Measurements from ENCODE around the gene DGKI.
A peak's percentile ranks its signal among the peaks of the same experiment; 100 is the strongest.
"Not testable (repeated sequence)": the region's sequence is repeated elsewhere in the genome, so short reads cannot be mapped to it uniquely, and the experiment has no call there.

Gene DGKI

DNA sequence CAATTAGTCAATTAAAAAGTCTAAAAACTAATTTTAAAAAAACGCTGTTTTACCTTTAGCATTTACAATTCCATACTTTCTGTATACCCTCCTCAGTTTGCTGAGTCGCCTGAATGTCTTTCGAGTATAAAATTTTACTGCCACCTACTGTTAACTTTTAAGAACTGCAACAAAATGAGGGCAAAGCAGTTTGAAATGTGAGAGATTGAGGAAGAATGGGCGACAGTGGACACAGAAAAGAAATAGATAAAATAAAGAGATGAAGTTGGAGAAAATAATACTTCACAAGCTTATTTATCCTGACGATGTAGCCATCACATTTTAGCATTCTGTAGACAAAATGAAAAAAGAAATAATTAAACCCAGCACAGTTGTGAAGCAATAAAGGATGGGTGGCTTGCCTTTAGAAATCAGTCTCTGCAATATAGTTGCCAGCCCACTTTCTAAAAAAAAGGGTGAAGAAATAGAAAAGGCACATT lies 392.5 kb downstream of the DGKI start:
- H3K36me3 ChIP-seq (ENCODE audit: control insufficient read depth in 1 of 2, insufficient read depth in 2 of 2, low read depth in 1 of 2, low read length in 2 of 2) = no peaks in the 10 kb centered on the region
- H2BK15ac ChIP-seq (ENCODE audit: low read depth, poor library complexity, severe bottlenecking) = no peak overlapping the region
- no peaks in the 10 kb centered on the region for H3K4me1 ChIP-seq (ENCODE audit: control insufficient read depth, insufficient read depth, low read depth, low read length)
- no peak overlapping the region for H3K4me2 ChIP-seq (ENCODE audit: low read length, poor library complexity, severe bottlenecking)
- H3K79me1 ChIP-seq (replicated peaks; ENCODE audit: low read length, poor library complexity, severe bottlenecking) = no peaks in the 10 kb centered on the region
- peak overlapping the region; percentile 95 for H3K9ac ChIP-seq (ENCODE audit: low read length)
- H3K9me3 ChIP-seq (ENCODE audit: control insufficient read depth, low read length) = no peaks in the 10 kb centered on the region
- no peak overlapping the region for H2AK5ac ChIP-seq (ENCODE audit: low read length, severe bottlenecking)
- 0% methylated on average over 3 of the region's 5 CpGs for WGBS
- H2BK120ac ChIP-seq (ENCODE audit: low read depth, low read length) = peak overlapping the region; percentile 49
- H3K18ac ChIP-seq (ENCODE audit: low read depth in 1 of 2, low read length in 2 of 2) = no peak overlapping the region
- no peak overlapping the region for H3K4ac ChIP-seq (ENCODE audit: low read depth in 1 of 2, low read length in 2 of 2)
- H2AFZ ChIP-seq (ENCODE audit: low read depth, low read length) = no peak overlapping the region
- DNase-seq = peak; percentile 80
- no peak overlapping the region for H3K14ac ChIP-seq (ENCODE audit: low read length in 2 of 2)
- H3K27me3 ChIP-seq (ENCODE audit: control insufficient read depth in 1 of 2, insufficient read depth in 1 of 2, low read length in 2 of 2) = no peaks in the 10 kb centered on the region
- no peak overlapping the region for H4K8ac ChIP-seq (ENCODE audit: low read length)
- H3K27ac ChIP-seq (ENCODE audit: low read length, poor library complexity, severe bottlenecking) = no peak overlapping the region
- H2BK12ac ChIP-seq (ENCODE audit: low read length in 2 of 2) = no peak overlapping the region
- H3K4me3 ChIP-seq (ENCODE audit: insufficient read depth in 1 of 2, low read depth in 1 of 2, low read length in 2 of 2) = peak overlapping the region in 1 of 2 experiments; percentile 60
- H3K23ac ChIP-seq (ENCODE audit: low read length in 2 of 2) = no peak overlapping the region
- no peak overlapping the region for H2BK5ac ChIP-seq (ENCODE audit: low read depth, low read length, poor library complexity, severe bottlenecking)
- no peak overlapping the region for H4K91ac ChIP-seq (ENCODE audit: low read length)

DNA sequence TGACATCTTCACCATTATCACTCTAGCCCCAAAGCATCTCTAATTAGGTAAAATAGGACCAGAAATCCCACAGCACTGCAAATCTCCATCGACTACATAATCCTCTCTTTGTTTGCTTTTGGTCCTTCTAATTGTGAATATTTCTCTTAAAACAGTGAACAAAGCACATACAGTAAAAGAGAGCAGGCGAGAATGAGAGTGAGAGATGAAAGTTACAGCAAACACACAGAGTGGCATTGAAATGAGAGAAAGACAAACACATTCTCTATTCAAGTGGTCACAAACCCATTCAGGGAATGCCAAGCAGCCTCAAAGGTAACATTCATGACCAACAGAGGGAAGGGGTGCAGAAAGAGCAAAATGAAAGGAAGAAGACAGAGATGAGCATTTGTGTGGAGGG lies 393.4 kb downstream of the DGKI start:
- 100% methylated on average over 1 of the region's 2 CpGs for WGBS
- no peak overlapping the region for H2BK5ac ChIP-seq (ENCODE audit: low read depth, low read length, poor library complexity, severe bottlenecking)
- no peak overlapping the region for H4K91ac ChIP-seq (ENCODE audit: low read length)
- no peak overlapping the region for H3K27ac ChIP-seq (ENCODE audit: low read length, poor library complexity, severe bottlenecking)
- H3K27me3 ChIP-seq (ENCODE audit: control insufficient read depth in 1 of 2, insufficient read depth in 1 of 2, low read length in 2 of 2) = no peaks in the 10 kb centered on the region
- H3K4me1 ChIP-seq (ENCODE audit: control insufficient read depth, insufficient read depth, low read depth, low read length) = no peaks in the 10 kb centered on the region
- H3K23ac ChIP-seq (ENCODE audit: low read length in 2 of 2) = no peak overlapping the region
- H3K9ac ChIP-seq (ENCODE audit: low read length) = peak overlapping the region; percentile 95
- no peak overlapping the region for H3K14ac ChIP-seq (ENCODE audit: low read length in 2 of 2)
- H3K9me3 ChIP-seq (ENCODE audit: control insufficient read depth, low read length) = no peaks in the 10 kb centered on the region
- H2BK15ac ChIP-seq (ENCODE audit: low read depth, poor library complexity, severe bottlenecking) = no peak overlapping the region
- no peak overlapping the region for H3K18ac ChIP-seq (ENCODE audit: low read depth in 1 of 2, low read length in 2 of 2)
- H2BK12ac ChIP-seq (ENCODE audit: low read length in 2 of 2) = no peak overlapping the region
- H3K4me3 ChIP-seq (ENCODE audit: insufficient read depth in 1 of 2, low read depth in 1 of 2, low read length in 2 of 2) = peak overlapping the region in 1 of 2 experiments; percentile 60
- no peaks in the 10 kb centered on the region for H3K36me3 ChIP-seq (ENCODE audit: control insufficient read depth in 1 of 2, insufficient read depth in 2 of 2, low read depth in 1 of 2, low read length in 2 of 2)
- H4K8ac ChIP-seq (ENCODE audit: low read length) = no peak overlapping the region
- no peak overlapping the region for H3K4me2 ChIP-seq (ENCODE audit: low read length, poor library complexity, severe bottlenecking)
- peak overlapping the region in 1 of 2 experiments; percentile 78 for H3K4ac ChIP-seq (ENCODE audit: low read depth in 1 of 2, low read length in 2 of 2)
- H2AFZ ChIP-seq (ENCODE audit: low read depth, low read length) = no peak overlapping the region
- no peak for DNase-seq
- no peaks in the 10 kb centered on the region for H3K79me1 ChIP-seq (replicated peaks; ENCODE audit: low read length, poor library complexity, severe bottlenecking)
- H2AK5ac ChIP-seq (ENCODE audit: low read length, severe bottlenecking) = no peak overlapping the region
- H2BK120ac ChIP-seq (ENCODE audit: low read depth, low read length) = no peak overlapping the region

DNA sequence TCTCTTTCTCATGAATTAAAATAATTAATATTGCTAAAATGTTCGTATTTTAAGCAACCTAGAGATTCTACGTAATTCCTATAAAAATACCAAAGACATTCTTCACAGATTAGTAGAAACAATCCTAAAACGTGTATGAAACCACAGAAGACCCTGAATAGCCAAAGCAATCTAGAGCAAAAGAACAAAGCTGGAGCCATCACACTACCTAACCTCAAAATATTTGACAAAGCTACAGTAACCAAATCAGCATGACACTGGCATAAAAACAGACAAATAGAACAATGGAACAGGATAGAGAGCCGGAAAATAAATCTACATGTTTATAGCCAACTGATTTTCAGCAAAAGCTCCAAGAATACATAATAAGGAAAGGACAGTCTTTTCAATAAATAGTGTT lies 397.8 kb downstream of the DGKI start:
- Histone ChIP-seq H2BK12ac (ENCODE audit: low read length in 2 of 2) (no peak overlapping the region), H3K4ac (ENCODE audit: low read depth in 1 of 2, low read length in 2 of 2) (no peak overlapping the region), H3K23ac (ENCODE audit: low read length in 2 of 2) (no peak overlapping the region), H3K79me1 (replicated peaks; ENCODE audit: low read length, poor library complexity, severe bottlenecking) (no peaks in the 10 kb centered on the region), H4K91ac (ENCODE audit: low read length) (no peak overlapping the region), H3K9ac (ENCODE audit: low read length) (no peak overlapping the region), H4K8ac (ENCODE audit: low read length) (no peak overlapping the region), H3K9me3 (ENCODE audit: control insufficient read depth, low read length) (peaks cover 4% of the 10 kb centered on the region), H2BK120ac (ENCODE audit: low read depth, low read length) (no peak overlapping the region), H3K4me3 (ENCODE audit: insufficient read depth in 1 of 2, low read depth in 1 of 2, low read length in 2 of 2) (no peak overlapping the region), H2BK15ac (ENCODE audit: low read depth, poor library complexity, severe bottlenecking) (no peak overlapping the region), H3K14ac (ENCODE audit: low read length in 2 of 2) (no peak overlapping the region), H3K4me2 (ENCODE audit: low read length, poor library complexity, severe bottlenecking) (no peak overlapping the region), H2BK5ac (ENCODE audit: low read depth, low read length, poor library complexity, severe bottlenecking) (no peak overlapping the region), H3K36me3 (ENCODE audit: control insufficient read depth in 1 of 2, insufficient read depth in 2 of 2, low read depth in 1 of 2, low read length in 2 of 2) (no peaks in the 10 kb centered on the region), H2AK5ac (ENCODE audit: low read length, severe bottlenecking) (no peak overlapping the region), H3K27ac (ENCODE audit: low read length, poor library complexity, severe bottlenecking) (no peak overlapping the region), H3K4me1 (ENCODE audit: control insufficient read depth, insufficient read depth, low read depth, low read length) (no peaks in the 10 kb centered on the region), H3K18ac (ENCODE audit: low read depth in 1 of 2, low read length in 2 of 2) (no peak overlapping the region), H3K27me3 (ENCODE audit: control insufficient read depth in 1 of 2, insufficient read depth in 1 of 2, low read length in 2 of 2) (no peaks in the 10 kb centered on the region), H2AFZ (ENCODE audit: low read depth, low read length) (no peak overlapping the region)
- DNase-seq = no peak
- 73% methylated on average over 3 of the region's 4 CpGs for WGBS

DNA sequence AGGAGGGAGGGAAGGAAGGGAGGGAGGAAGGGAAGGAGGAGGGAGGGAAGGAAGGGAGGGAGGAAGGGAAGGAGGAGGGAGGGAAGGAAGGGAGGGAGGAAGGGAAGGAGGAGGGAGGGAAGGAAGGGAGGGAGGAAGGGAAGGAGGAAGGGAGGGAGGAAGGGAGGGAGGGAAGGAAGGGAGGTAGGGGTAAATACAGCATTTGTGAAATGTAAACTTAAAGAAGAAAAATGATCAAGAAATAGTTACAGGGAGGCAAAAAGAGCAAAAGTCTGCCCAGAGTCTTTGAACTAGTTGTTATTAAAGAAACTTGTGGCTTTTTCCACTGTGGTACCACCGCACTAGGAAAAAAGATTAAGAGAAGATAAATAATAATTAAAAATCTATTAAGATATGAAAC lies 398.2 kb downstream of the DGKI start:
- H2BK5ac ChIP-seq (ENCODE audit: low read depth, low read length, poor library complexity, severe bottlenecking); H3K4me1 ChIP-seq (ENCODE audit: control insufficient read depth, insufficient read depth, low read depth, low read length): not testable (repeated sequence)
- WGBS = no CpG with 5 or more reads among the region's 1 CpG

More for the DNA sequence above, 398.2 kb downstream of the DGKI start:
- H3K27ac ChIP-seq (ENCODE audit: low read length, poor library complexity, severe bottlenecking); H3K4me2 ChIP-seq (ENCODE audit: low read length, poor library complexity, severe bottlenecking); H2BK12ac ChIP-seq (ENCODE audit: low read length in 2 of 2); H2BK15ac ChIP-seq (ENCODE audit: low read depth, poor library complexity, severe bottlenecking); H3K18ac ChIP-seq (ENCODE audit: low read depth in 1 of 2, low read length in 2 of 2); H3K9ac ChIP-seq (ENCODE audit: low read length); H2AK5ac ChIP-seq (ENCODE audit: low read length, severe bottlenecking); H4K8ac ChIP-seq (ENCODE audit: low read length); H3K14ac ChIP-seq (ENCODE audit: low read length in 2 of 2); H3K79me1 ChIP-seq (replicated peaks; ENCODE audit: low read length, poor library complexity, severe bottlenecking); H3K36me3 ChIP-seq (ENCODE audit: control insufficient read depth in 1 of 2, insufficient read depth in 2 of 2, low read depth in 1 of 2, low read length in 2 of 2); DNase-seq; H3K4me3 ChIP-seq (ENCODE audit: insufficient read depth in 1 of 2, low read depth in 1 of 2, low read length in 2 of 2); H3K4ac ChIP-seq (ENCODE audit: low read depth in 1 of 2, low read length in 2 of 2); H3K23ac ChIP-seq (ENCODE audit: low read length in 2 of 2); H2BK120ac ChIP-seq (ENCODE audit: low read depth, low read length); H3K27me3 ChIP-seq (ENCODE audit: control insufficient read depth in 1 of 2, insufficient read depth in 1 of 2, low read length in 2 of 2); H4K91ac ChIP-seq (ENCODE audit: low read length); H3K9me3 ChIP-seq (ENCODE audit: control insufficient read depth, low read length); H2AFZ ChIP-seq (ENCODE audit: low read depth, low read length): not testable (repeated sequence)
